ENCODE data around the gene VPS37C.

VPS37C gene

GRCh38 chr11:61133956-61134662 lies 27.1 kb downstream of the VPS37C start:
- no peak for DNase-seq

DNA sequence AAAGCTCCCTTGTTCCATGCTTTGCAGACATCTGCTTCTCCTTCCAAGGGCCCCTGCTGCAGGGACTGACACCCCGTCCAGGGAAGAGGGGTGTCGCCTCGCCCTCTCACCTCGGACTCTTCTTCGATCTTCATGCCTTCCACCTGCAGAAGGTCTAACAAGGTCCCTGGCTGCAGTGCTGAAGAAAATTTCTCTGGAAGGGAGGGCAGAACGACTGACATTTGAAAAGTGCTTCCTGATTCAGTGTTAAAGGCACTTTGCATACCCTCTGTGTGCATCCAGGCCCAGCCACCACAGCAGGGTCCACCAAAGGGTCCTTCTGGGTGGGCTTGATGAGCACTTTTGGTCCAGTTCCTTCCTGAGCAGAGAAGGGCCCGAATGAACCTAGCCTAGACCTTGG lies 28.1 kb downstream of the VPS37C start:
- DNase-seq = no peak

GRCh38 chr11:61132646-61133045 lies 28.6 kb downstream of the VPS37C start:
- no peak for DNase-seq

- no peak for DNase-seq
Observed at GRCh38 chr11:61131998-61132555, 29.1 kb downstream of the VPS37C start.

DNA sequence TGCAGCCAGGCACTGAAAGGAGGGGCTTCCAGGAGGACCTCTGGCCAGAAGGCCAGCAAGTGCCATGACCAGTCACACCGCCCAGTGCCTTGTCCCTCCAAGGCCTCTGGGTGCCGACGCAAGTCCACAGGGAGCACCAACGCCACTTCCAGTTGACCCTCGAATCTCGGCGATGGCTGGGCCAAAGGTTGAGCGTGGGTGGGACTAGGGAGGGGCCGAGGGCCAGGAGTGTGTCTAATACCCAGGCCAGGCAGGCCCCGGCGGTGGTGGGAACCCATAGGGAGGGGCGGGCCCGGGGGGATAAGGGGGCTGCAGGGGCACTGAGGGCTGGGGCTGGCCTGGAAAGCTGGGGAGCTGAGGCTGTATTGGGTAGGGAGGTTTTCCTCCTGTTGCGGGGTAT lies 29.6 kb downstream of the VPS37C start:
- no peak for DNase-seq

GRCh38 chr11:61131186-61131585 lies 30.0 kb downstream of the VPS37C start:
- no peak for DNase-seq

DNA sequence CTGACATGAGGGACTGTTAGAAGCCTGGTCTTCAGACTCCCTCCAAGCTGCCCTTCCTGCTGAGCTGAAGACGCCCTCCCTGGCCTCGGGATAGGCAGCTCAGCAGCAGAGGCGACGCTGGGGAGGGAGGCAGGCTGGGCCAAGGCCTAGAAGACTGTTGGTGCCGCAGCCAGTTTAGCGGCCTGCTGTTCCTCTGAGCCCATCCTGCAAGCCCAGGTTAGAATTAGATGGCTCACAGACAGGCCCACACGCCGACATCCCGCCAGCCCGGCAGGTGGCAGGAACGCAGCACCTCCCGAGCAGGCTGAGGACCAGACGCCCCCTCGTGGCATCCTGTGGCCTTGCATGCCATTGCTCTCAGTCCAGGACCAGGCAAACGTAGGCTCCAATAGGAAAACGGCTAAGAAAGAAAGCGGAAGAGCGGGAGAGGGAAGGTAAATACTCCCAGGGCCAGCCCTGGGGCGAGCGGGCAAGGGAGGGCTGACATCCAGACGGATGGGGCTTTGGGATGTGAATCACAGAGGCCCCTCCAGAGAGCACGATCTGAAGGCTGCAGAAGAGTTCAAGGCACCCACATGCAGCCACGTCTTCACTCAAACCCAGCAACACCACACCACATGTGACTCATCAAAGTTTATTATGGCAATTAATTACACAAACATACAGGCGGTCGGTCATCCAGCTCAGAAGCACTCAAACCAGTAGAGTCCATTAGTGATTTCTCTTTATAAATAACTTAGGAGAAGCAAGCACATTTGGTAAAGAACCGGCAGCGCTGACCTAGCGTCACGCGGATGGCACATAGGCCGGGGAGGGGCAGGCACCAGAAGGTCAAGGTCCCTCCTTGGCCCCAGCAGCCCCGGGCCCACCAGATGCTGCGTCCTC lies 31.3 kb downstream of the VPS37C start:
- DNase-seq = no peak

GRCh38 chr11:61128947-61129638 lies 32.1 kb downstream of the VPS37C start:
- no peak for DNase-seq

GRCh38 chr11:61127991-61128390 lies 33.2 kb downstream of the VPS37C start:
- DNase-seq = no peak

DNA sequence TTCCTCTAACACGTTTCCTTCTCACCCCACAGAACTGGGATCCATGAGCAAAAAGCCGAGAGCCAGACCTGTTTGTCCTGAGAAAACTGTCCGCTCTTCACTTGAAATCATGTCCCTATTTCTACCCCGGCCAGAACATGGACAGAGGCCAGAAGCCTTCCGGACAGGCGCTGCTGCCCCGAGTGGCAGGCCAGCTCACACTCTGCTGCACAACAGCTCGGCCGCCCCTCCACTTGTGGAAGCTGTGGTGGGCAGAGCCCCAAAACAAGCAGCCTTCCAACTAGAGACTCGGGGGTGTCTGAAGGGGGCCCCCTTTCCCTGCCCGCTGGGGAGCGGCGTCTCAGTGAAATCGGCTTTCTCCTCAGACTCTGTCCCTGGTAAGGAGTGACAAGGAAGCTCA lies 35.0 kb downstream of the VPS37C start:
- no peak for DNase-seq

DNA sequence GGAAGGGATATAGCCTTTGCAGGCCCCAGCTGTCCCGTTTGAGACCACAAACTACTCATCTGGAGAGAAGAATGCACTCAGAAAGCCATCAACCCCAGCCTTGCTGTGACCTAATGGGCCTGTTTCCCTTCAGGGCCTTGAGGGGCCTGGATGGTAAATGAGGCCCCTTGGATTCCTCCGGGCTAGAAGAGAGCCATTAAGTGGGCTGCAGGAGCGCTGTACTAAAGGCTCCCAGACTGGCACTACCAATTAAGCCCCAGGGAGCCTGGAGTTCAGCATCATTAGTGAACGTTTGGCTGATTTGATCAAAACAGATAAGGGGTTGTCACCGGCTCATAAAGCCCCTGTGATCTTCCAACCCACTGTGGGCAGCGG lies 35.9 kb downstream of the VPS37C start:
- DNase-seq = no peak

GRCh38 chr11:61124574-61125309 lies 36.5 kb downstream of the VPS37C start:
- no peak for DNase-seq

DNA sequence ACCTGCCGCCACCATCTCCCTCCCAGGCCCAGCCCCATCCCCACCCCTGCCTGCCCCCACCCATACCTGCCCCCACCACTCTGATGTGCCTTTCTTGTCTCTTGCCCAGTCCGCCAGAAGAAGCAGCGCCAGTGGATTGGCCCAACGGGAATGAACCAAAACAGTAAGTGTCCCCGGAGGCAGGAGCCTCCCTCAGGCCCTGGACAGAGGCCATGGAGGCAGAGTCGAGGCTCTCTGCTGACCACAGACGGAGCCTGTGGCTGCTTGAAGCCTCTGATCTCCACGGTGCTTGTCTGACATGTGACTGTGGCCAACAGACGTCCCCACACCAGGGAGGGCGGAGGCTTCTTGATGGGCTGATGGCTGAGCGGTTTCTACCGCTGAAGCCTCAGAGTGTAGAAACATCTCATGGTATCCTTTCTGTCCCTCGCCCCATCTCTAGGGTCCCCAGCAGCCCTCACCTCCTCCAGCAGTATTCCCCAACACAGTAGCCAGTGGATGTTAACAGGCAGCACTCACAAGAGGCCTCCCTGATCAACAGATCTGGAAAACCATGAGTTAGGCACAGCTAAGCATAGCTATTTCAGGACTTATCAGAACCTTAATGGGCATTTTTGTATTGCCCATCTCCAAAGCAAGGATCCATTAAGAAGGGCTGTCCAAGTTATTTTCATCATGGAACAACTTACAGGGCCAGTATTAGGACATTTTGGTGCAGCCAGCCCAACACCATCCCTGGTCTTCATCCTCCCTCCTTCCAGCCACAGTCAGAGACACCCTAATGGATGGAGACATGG lies 37.3 kb downstream of the VPS37C start:
- DNase-seq = no peak

- DNase-seq = no peak
Observed at GRCh38 chr11:61122761-61123160, 38.5 kb downstream of the VPS37C start.

DNA sequence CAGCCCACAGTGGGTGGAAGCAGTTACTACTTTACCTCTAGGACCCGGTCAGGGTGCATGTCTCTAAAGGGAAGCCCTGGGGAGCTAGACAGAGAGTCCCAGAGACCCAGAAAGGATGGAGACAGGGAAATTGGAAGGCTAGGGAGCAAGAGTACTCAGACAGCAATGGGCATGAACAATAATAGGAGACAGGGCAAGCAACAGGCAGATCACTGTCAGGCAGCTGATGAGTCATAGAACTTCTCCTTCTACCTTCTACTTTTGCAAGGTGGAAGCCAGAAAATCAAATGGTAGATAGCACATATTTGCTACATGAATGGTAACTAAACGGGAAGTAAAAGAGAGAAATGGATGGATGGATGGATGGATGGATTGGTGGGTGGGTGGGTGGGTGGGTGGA lies 39.3 kb downstream of the VPS37C start:
- DNase-seq = no peak

DNA sequence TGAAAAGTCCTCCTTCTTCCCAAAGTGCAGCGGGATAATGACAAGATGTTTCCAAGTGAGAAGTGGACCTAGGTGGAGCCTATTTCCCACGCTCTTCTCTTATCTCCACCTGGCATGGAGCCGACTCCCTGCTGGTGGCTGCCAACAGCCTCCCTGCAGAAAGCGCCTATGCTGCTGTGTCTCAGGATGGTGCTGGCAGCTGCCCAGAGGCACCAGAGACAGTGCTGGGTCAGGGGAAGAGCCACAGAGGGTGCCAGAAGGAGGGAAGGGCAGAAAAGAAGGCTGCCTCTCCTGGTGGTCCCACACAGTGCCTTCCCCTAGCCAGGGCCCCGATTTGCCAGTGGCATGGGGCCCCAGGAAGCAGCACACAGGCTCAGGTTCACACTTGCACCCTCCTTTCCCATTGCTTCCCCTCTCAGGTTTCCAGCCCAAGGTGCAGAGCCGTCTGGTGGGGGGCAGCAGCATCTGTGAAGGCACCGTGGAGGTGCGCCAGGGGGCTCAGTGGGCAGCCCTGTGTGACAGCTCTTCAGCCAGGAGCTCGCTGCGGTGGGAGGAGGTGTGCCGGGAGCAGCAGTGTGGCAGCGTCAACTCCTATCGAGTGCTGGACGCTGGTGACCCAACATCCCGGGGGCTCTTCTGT lies 39.9 kb downstream of the VPS37C start:
- no peak for DNase-seq

DNA sequence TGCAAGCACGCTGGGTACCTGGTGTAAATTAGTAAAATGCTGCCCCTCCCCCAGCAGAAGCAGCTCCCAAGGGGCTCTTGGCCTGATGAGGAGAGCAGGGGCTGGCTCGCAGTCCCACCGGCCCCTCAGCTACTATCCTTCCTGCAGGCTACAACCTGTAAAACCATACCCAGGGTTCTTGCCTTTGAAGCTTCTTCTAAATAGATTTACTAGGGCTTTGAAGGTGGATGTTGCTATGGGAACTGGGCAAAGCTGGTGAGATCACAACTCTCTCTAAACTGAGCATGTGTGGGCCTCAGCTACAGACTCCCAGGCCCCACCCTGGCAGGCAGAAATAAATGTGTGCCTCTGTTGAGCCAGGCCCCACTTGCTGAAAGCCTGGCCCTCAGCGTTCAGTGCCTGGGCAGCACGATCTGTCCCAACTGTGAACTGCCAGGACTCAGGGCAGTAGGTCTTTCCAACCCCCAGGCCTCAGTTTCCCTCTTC lies 40.5 kb downstream of the VPS37C start:
- no peak for DNase-seq

- DNase-seq = no peak
Observed at GRCh38 chr11:61120099-61120705, 41.0 kb downstream of the VPS37C start.

DNA sequence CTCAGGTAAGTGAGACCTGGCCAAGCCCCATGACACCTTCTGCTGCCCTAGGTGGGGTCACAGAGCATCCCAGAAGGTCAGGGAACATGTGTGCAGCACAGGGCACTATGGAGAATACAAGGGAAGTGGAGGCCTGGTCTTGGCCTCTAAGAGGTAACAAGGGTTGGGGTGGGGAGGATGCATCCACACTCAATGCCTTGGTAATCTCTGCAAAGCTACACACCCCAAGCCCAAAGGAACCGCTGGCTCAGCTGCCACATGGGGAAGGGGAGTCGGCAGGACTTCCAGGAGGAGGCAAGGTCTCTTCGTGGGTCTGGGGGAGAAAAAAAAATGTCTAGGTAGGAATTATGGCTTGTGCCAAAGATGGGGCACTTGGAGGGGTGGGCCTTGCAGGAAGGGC lies 41.7 kb downstream of the VPS37C start:
- no peak for DNase-seq

Measured in hypothalamus (tissue), 51 donors.